HuH-7.5 (cell line): Measurements from ENCODE around the gene MAP4K2.

Experiments
- DNase-seq: peaks from one replicate; pipeline ENCODE4 v3.0.0; 2011; ENCODE audit warnings: low spot score

Gene MAP4K2

DNA sequence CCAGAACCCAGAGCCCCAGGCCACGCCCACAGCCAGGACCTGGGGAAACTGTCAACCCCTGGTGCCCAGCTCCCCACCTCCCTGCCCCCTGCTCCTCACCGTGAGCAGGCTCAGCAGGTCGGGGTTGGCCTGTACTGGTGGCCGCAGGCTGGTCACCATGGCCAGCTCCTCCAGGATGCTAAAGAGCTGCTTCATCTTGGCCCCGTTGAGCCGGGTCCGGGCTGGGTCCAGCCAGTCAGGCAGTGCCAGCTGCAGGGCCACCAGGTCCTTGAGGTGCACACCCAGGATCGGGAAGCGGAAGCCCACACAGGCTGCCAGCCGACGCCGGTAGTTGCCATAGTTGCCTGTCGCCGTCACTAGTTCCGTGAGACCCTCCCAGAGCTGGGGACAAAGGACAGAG, 66.4 kb downstream of the MAP4K2 start:
- DNase-seq, result no peak

DNA sequence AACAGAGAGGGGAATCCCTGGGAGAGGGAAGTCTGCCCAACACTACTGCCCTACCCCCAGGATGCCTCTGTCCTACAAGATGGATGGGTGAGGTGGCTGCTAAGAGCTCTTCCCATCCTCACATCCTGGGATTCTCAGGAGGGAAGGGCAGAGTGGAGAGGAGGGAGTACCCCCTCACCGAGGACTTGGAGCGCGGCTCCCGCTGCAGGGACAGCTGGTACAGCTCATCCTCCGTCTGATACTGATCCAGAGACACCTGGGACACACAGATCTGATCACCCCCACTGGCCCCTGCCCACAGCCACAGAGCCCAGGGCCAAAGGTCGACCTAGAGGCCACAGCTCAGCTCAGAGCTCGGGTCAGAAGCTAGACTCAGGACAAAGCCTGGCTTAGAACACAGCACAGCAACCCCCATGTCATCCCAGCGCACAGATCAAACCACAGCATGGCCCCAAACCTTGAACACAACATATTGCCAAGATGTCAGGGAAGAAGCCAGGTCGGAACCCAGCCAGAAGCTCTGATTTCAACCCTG, 67.2 kb downstream of the MAP4K2 start:
- DNase-seq, result no peak
